Ramos (cell line): ENCODE measurements around the gene AQP10.
"Not testable (repeated sequence)": the region's sequence is repeated elsewhere in the genome, so short reads cannot be mapped to it uniquely, and the experiment has no call there.

ENCODE experiments used
- in situ Hi-C: fragments of 300-500 bp; cut with MboI; formaldehyde crosslinking; loops from one replicate; pipeline ENCODE4 v1.14.3; 2022; ENCODE audit warnings: low sequenced_read_pairs; ENCODE audit not compliant: unreplicated experiment

Gene AQP10

DNA sequence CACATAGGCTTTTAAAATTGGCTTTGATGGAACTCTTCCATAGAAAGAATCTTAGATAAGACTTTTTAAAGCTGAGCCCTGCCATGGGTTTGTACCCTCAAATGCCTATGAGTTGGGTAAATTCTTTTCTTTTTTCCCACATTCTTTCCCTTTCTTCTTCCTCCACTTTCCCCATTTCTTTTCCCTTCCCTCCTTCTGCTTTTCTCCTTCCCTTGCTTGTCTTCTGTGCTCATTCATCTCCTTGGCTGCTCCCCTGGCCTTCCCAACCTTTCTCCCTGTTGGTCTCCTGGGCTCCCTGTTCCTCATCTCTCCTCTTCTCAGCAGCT is 679 bp downstream of the AQP10 start:
- in situ Hi-C loops: not testable (repeated sequence)

DNA sequence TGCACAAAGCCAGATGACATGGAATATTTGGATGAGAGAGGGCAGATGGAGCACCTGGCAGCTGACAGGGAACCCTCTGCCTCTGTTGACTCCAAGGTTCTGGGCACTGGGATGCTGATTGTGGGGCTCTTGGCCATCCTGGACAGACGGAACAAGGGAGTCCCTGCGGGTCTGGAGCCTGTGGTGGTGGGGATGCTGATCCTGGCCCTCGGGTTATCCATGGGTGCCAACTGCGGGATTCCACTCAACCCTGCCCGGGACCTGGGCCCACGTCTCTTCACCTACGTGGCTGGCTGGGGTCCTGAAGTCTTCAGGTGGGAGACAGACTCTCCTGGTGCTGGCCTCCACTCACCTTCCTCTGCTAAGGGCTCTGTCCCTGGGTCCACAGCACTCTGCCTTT is 2.6 kb downstream of the AQP10 start:
- in situ Hi-C loops: no loop called here

DNA sequence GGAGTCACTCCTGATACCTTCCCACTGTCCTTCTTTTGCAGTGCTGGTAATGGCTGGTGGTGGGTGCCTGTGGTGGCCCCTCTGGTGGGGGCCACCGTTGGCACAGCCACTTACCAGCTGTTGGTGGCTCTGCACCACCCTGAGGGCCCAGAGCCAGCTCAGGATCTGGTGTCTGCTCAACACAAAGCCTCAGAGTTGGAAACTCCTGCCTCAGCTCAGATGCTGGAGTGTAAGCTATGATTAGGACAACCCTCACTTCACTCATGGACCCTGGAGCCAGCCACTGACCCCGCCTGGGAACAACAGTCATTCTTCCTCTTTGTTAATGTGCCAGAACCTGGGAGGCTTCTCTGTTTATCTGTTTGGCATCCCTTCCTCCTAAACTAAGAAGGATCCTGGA is 3.3 kb downstream of the AQP10 start:
- in situ Hi-C loops: no loop called here

DNA sequence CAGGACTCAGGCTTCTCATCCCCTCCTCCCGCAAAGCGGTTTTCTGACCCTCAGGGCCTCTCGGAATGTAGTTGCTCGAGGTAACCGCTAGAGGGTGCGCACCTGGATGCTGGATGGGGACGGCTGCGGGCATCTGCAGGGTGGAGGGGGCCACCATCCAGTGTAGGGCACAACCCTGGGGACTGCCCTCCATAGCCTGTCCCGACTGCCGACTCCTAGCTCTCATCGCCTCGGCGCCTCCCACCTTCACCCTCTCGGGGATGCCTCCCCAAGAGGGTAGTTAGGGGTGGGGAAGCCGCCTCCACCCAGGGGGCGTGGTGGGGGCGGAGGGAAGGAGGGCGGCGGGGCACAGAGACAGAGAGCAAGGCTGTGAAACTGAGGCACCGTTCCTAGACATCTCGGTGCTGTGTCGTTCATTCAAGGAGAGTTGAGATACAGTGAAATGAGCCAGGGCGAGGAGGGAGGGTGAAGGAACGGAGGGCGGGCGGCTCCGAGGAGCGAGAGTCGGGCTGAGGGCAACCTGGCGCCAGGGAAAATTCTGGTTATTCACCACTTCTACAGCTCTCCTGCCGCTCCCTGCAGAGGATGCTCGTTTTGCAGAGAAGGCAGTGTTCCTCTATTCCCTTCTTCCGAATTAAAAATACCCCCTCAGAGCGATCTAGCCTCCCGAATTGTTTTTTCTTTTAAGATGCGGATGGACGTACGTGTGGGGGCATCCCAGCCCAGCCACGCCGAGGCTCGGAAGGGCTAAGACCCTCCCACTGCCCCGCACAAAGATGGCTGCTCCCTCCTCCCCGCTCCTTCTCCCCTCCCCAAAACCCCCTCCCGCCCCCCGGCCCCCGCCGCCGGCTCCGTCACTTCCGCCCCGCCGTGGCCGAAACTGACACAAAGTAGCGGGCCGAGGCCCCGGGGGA is 4.0 kb downstream of the AQP10 start, which contains the start of gene ATP8B2:
ATP8B2 (plus strand) TSS at position 857 of the 914 bp plus-strand sequence. CDS start 2,617 bp downstream, outside the sequence.
- in situ Hi-C loops: no loop called here

DNA sequence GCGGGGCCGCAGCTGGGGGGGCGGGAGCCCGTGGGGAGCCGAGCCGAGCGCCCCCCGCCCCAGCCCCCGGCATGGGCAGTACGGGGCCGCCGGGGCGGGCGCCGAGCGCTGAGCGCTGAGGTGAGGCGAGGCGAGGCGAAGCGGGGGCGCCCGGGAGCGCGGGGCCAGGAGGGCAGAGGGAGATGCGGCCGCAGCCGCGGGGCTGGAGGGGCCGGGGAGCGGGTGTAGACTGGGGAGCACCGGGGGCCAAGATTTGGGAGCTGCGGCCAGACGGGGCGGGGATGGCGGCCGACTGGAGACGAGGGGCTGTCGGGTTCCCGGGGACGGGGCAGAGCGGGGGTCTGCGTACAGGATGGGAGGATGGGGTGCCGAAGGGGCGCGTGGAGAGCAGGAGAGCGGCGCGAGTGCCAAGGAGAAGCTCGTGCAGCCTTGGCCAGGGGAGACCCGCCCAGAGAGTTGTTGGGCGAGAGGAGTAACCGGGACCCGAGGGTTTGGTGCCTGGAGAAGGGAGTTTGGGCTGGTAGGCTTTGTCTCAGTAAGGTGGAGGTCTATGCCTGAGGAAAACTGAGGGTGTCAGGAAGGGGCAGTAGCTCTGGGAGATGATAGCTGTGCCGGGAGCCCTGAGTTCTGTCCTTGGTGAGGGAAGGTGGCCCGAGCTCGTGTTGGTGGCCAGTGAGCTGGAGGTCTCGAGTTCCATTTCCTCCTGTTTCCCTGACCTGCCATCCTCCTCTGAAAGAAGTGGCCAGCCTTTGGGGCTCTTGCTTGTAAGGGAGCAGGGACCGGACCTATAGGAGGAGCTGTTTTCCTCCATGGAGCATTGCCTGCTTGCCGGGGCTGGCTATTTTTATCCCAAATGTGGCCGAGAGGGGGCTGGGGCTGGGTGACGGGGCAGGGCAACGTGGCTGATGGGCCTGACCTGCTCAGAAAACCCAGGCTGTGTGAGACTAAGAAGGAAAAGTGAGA is 5.0 kb downstream of the AQP10 start:
- in situ Hi-C loops: no loop called here

DNA sequence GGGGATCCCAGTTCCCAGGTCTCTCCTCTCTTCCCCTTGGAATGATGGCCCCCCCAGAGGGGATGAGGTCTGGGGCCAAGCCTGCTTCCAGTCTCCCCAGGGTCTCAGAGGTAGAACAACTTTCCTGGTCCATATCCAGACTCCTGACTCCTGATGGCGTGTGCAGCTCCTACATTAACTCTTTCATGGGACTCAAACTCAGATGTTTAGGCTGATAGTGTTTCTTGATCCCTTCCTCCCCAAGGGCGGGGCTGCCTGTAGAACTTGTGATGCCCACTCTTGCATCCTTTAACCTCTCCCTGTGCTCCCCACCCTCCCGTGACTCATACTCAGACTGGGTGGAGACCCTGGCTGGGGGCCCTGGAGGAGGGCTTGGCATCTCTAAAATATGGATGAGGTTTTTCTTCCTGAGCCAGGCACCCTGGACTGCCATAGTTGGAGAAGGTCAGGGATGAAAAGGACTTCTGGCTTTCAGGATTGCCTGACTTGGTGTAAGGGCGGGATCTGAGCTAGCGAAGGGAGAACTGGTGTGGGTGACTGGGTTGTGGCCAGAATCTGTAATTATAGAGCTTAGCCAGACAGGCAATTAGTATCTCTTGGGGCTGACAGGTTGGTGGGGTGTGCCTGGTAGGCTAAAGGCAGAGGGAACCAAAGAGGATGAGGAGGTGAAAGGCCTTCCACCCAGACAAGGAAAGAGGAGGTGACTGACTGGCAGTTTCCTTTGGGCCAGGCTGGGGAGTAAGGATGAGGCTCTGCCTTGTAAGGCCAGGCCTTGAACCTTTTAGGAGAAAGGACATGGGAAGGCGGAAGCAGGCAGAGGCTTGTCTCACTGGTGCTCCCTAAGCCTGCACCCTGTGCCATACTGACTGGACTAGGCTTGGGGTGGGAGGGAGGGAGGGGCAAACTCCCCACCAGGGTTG is 5.9 kb downstream of the AQP10 start:
- in situ Hi-C loops: no loop called here

DNA sequence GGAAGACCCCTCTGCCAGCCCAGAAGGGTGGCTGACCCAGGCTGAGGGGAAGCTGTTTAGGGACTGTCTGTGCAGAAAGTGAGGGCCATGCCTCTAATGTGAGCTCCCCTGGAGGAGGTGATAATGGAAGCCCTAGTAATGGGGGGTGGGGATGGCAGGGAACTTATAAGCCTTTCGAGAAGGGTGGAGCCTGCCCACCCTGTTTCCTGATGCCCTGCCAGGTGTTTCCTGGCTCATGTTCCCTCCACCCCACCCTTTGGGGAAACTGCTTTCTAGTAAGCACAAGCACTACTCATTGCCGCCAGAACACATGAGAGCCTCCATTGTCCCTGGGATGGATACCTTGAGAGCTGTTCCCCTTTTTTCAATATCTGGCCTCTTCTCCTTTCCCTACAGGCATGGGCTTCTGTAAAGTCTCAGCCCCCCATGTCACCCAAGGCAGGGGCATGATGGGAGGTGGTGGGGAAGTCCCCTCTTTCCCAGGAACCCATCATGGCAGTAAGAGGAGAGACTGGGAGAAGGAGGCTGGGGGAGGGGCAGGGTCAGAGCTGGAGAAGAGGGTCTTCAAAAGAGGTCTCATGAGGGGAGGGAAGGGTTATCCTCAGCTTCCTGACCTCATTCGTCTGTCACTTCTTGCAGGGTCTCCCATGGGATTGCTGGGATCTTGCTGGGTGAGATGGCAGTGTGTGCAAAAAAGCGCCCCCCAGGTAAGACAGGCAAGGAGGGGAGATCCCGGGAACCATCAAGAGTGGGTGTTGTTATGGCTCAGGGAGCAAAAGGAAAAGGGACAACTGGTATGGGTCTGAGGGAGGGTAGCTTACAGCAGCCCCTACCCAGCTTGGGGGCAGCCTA is 6.8 kb downstream of the AQP10 start:
- in situ Hi-C loops: no loop called here

DNA sequence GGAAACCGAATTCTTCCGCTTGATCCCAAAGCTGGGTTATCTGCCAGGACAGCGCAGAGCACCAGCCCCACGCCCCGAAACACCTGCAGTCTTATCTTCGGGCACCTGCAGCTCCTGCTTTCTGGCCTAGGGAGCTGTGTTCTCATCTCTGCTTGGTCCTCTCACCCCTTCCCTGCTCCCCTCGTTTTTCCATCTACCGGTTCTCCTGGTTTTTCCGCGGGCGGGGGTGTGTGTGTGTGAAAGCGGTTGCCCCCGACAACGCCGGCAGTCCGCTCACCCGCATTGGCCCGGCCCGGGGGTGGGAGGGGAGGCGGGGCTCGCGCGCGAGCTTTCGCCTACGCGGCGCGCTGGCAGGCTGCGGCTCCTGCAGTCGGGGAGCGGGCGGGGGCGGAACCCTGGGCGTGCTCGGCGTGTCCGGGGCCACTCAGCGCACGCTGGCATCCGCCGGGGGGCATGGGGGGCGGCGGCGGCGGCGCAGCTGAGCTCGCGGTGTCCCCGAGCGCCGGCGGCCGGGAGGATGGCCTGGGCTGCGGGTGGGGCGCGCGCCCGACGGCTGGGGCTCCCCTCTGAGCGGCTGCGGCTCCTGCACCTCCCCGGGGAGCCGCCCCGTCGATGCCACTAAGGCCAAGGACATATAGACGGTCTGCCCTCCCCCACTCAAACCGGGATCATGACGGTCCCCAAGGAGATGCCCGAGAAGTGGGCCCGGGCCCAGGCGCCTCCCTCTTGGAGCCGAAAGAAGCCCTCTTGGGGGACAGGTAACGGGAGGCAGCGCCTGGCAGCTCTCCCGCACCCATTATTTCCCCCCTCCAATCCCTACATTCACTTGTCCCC is 7.6 kb downstream of the AQP10 start:
- in situ Hi-C loops: no loop called here

DNA sequence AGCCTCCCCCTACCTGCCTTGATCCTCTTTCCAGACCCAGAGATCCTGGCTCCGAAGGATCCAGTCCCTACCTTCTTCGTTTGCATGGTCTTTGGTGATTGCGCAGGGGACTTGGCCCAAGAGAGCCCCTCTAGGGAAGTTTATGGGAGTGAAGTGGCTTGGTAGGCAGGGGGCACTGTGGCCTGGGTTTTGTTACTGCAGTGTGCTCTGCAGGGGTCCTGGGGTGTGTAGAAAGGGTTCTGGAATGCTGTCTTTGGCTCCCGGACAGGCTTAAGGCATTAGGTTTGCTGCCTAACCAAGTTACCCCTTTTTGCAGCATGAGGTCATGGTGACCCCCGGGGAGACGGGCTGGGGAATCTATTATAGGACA is 8.2 kb downstream of the AQP10 start:
- in situ Hi-C loops: no loop called here

DNA sequence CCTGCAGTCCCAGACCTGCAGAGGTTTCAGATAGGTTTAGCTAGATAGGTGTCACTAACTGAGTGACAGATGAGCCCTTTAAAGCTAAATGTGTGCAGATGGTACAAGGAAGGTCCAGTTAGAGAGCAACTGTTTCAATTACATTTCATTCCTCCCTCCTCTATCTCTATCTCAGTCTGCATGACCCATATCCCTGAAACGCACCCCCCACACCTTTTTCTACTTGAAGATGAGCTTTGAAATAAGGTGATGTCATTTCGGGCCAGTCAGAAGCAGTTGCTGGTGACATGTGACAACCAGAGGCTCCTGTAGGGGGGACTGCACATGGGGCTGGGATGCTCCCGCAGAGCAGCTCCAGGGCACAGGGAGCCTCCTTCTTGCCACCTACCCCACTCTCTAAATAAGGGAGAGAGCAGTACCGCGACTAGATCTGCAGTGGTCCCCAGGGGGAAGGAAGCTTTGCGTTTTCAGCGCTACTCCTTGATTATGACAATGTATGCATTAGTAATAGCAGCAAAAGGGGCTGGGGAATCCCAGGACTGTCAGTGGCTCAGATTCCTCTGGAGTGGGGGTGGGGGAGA is 8.7 kb downstream of the AQP10 start:
- in situ Hi-C loops: no loop called here

DNA sequence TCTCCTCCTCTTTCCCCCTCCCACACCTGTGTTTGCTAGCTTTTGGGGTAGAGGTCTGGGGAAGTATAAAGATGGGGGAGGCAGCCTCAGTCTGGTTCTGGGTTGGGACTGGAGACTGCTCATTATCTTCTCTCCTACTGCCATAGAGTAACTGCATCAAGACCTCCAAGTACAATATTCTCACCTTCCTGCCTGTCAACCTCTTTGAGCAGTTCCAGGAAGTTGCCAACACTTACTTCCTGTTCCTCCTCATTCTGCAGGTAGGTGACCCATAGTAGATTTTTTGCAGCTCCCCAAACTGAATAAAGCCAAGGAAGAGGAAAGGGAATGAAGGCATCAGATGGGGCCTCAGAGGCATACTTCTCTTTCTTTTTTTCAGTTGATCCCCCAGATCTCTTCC is 9.8 kb downstream of the AQP10 start:
- in situ Hi-C loops: no loop called here

DNA sequence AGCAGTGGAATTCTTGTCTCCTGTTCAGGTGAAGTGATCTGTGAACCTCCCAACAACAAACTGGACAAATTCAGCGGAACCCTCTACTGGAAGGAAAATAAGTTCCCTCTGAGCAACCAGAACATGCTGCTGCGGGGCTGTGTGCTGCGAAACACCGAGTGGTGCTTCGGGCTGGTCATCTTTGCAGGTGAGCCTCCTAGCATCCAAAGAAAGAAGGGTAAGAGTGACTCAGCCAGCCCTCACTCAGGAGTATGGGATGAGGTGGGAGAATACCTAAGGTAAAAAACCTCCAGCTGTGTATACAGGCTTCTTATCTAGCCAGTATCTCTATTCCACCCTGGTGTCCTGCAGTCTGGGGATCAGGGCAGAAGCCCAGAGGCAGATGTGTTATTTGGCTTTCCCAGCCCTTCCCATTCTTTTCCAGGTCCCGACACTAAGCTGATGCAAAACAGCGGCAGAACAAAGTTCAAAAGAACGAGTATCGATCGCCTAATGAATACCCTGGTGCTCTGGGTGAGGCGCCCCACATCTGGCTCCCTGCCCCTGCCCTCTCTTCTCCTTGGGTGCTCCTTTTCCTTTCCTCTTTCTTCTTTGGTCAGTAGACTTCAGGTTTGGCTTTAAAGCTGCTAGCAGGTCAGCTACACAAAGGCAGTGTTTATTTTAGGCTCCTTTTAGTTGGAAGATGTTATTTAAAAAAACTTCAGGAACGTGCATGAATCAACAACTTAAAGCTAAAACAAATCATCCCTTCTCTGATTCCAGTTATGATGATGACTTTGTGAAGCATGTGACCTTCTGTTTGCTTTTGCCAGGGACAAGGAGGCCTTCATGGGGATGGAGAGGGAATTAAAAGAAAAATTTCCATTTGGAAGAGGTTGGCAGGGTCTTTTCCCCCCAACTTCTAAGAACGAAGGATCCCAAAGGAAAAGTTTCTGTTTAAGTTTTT is 13.5 kb downstream of the AQP10 start:
- in situ Hi-C loops: loop anchor here (5.0 kb wide), 1 partner anchor 147 kb away; no protein-coding TSS in a partner anchor

DNA sequence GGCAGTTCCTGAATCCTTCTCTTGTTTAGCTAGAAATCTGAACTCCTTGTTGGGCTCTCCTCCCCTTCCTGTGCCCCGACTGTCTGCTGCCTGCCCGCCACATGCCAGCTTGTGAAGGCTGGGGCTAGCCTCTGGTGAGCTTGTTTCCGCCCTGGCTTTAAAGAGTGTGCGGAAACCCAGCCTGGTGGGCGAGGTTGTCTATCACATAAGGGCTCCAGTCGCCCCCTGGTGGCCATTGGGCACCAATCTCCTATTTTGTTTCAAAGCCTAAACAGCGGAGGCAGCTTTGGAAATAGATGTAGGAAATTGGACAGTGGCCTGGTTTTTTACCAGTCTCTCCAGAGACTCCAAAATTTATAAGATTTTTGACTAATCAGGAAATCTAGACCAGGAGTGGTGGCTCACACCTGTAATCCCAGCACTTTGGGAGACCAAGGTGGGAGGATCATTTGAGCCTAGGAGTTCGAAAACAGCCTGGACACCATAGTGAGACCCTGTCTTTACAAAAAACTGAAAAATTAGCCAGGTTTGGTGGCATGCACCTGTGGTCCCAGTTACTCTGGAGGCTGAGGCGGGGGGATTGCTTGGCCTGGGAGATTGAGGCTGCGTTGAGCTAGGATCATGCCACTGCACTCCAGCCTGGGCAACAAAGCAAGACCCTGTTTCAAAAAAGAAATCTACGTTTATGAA is 14.3 kb downstream of the AQP10 start:
- in situ Hi-C loops: loop anchor here (5.0 kb wide), 1 partner anchor 148 kb away; no protein-coding TSS in a partner anchor

DNA sequence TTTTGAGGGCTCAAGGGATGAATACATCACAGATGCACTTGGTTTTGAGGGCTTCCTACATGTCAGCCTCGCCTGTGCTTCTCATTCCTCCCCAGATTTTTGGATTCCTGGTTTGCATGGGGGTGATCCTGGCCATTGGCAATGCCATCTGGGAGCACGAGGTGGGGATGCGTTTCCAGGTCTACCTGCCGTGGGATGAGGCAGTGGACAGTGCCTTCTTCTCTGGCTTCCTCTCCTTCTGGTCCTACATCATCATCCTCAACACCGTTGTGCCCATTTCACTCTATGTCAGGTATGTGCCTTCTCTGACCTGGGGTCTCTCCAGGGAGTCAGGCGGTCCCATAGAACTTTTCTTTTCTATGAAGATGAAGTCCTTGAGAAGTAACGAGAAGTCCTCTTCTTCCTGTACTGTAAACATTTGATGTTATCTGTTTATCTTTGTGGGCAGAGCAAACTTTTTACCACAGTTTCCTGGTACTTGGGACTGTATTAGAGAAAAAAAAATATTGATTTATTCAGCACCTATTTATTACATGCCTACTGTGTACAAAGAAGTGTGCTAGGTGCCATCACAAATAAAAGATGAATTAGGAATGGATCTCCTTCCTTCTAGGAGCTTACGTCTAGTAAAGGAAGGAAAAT is 16.5 kb downstream of the AQP10 start:
- in situ Hi-C loops: loop anchor here (5.0 kb wide), 1 partner anchor 150 kb away; no protein-coding TSS in a partner anchor

DNA sequence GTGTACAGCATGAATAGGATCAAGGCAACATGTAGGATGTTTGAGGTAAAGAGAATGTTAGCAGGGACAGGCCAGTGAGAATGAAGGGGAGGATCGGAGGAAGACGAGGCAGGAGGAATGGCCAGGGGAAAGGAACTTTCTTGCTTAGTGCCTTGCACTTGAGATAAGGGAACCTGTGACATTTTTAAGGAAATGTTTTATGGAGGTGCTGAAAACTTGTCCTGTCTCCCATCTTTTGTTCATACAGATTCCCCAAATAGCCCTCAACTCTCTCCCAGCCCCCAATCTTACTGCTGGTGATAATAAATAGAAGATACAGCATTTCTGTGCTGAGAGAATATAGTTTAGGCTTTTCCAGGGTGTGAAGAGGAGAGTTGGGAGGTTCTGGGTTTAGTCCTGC is 18.0 kb downstream of the AQP10 start:
- in situ Hi-C loops: loop anchor here (5.0 kb wide), 1 partner anchor 152 kb away; no protein-coding TSS in a partner anchor

DNA sequence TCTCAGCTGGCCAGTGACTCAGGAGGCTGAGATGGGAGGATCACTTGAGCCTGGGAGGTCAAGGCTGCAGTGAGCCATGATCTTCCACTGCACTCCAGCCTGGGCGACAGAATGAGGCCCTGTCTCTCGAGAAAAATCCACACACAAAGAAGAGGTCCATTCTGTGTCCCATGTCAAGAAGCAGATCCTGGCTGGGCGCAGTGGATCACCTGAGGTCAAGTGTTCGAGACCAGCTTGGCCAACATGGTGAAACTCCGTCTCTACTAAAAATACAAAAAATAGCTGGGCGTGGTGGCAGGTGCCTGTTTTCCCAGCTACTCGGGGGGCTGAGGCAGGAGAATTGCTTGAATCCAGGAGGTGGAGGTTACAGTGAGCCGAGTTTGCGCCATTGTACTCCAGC is 20.5 kb downstream of the AQP10 start:
- in situ Hi-C loops: not testable (repeated sequence)
